ENCODE data around the gene CCNK.

The CCNK gene

DNA sequence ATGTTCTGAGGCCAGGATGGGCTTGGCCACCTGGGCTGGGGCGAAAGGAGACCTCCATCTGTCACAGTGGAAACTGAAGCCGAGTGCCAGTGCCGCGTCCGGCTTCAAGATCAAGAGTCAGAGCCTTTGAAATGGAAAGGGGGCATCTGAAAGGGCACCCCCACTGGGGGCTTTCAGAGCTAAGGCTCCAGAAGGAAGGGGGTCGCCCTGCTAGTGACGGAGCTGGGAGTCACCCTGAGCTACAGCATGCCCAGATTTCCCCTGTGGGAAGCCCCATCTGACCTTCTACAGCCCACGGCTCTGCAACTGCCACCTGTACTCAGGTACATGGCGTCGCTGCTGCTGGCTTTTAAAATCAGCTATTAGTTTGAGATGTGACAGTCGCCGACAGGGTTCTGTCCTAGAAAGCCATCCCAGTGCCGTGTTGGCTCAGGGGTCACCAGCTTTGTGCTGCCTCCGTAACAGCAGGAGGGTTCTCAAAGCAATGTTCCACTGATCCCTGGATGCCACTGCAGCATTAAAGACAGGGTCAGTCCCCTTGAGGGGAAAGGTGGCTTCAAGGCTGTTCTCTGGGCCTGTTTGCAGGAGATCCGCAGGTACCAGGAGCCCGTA is 31.5 kb downstream of the CCNK start:
- no peak overlapping the region for H4K8ac ChIP-seq (ENCODE audit: low read depth, low read length)
- no peaks in the 10 kb centered on the region for H3K79me1 ChIP-seq (ENCODE audit: low read length)
- peaks cover 2% of the 10 kb centered on the region for H3K36me3 ChIP-seq (ENCODE audit: control insufficient read depth, insufficient read depth, low read length)
- H3K56ac ChIP-seq (ENCODE audit: low read length) = no peak overlapping the region
- H2BK120ac ChIP-seq (ENCODE audit: low read depth, low read length) = no peak overlapping the region
- H2BK5ac ChIP-seq (ENCODE audit: low read length) = no peak overlapping the region
- H3K4me2 ChIP-seq (ENCODE audit: low read length) = no peak overlapping the region
- no peaks in the 10 kb centered on the region for H3K79me2 ChIP-seq (ENCODE audit: control insufficient read depth, insufficient read depth, low read length)
- no peaks in the 10 kb centered on the region for H3K4me1 ChIP-seq (ENCODE audit: control insufficient read depth, low read depth, low read length)
- H3K27ac ChIP-seq (ENCODE audit: low read depth, low read length) = no peak overlapping the region
- no CpG with 5 or more reads among the region's 16 CpGs for WGBS (ENCODE audit: extremely low coverage, insufficient coverage, low lambda C conversion rate)
- no peak for DNase-seq
- H3K4ac ChIP-seq (ENCODE audit: low read depth, low read length) = no peak overlapping the region
- no peak overlapping the region for H3K23ac ChIP-seq (ENCODE audit: low read length)
- H3K9ac ChIP-seq (ENCODE audit: low read length) = no peak overlapping the region
- H3K4me3 ChIP-seq (ENCODE audit: low read length) = no peak overlapping the region
- no peaks in the 10 kb centered on the region for H3K27me3 ChIP-seq (ENCODE audit: insufficient read depth, low read length, poor library complexity)
- H3K18ac ChIP-seq (ENCODE audit: low read length) = no peak overlapping the region
- no peak overlapping the region for H4K5ac ChIP-seq (ENCODE audit: low read length)
- H2AK5ac ChIP-seq (ENCODE audit: low read length) = no peak overlapping the region
- no peak overlapping the region for H2BK15ac ChIP-seq (replicated peaks; ENCODE audit: low read depth)

- DNase-seq = no peak
- Histone ChIP-seq H3K79me2 (ENCODE audit: control insufficient read depth, insufficient read depth, low read length) (no peaks in the 10 kb centered on the region), H3K4me3 (ENCODE audit: low read length) (no peak overlapping the region), H3K27ac (ENCODE audit: low read depth, low read length) (no peak overlapping the region), H3K36me3 (ENCODE audit: control insufficient read depth, insufficient read depth, low read length) (peaks cover 2% of the 10 kb centered on the region), H3K9ac (ENCODE audit: low read length) (no peak overlapping the region), H4K8ac (ENCODE audit: low read depth, low read length) (no peak overlapping the region), H3K4ac (ENCODE audit: low read depth, low read length) (no peak overlapping the region), H2BK120ac (ENCODE audit: low read depth, low read length) (no peak overlapping the region), H3K23ac (ENCODE audit: low read length) (no peak overlapping the region), H2BK5ac (ENCODE audit: low read length) (no peak overlapping the region), H3K79me1 (ENCODE audit: low read length) (no peaks in the 10 kb centered on the region), H2BK15ac (replicated peaks; ENCODE audit: low read depth) (no peak overlapping the region), H4K5ac (ENCODE audit: low read length) (no peak overlapping the region), H3K4me2 (ENCODE audit: low read length) (no peak overlapping the region), H3K4me1 (ENCODE audit: control insufficient read depth, low read depth, low read length) (no peaks in the 10 kb centered on the region), H3K18ac (ENCODE audit: low read length) (no peak overlapping the region), H3K56ac (ENCODE audit: low read length) (no peak overlapping the region), H3K27me3 (ENCODE audit: insufficient read depth, low read length, poor library complexity) (no peaks in the 10 kb centered on the region), H2AK5ac (ENCODE audit: low read length) (no peak overlapping the region)
- no CpG with 5 or more reads among the region's 15 CpGs for WGBS (ENCODE audit: extremely low coverage, insufficient coverage, low lambda C conversion rate)
Measured at GRCh38 chr14:99513183-99513694, 32.0 kb downstream of the CCNK start.

GRCh38 chr14:99513946-99514551 is 32.8 kb downstream of the CCNK start:
- no peak for DNase-seq
- no peaks in the 10 kb centered on the region for H3K79me2 ChIP-seq (ENCODE audit: control insufficient read depth, insufficient read depth, low read length)
- no peak overlapping the region for H2AK5ac ChIP-seq (ENCODE audit: low read length)
- H3K23ac ChIP-seq (ENCODE audit: low read length) = no peak overlapping the region
- no peak overlapping the region for H3K4me3 ChIP-seq (ENCODE audit: low read length)
- no peak overlapping the region for H4K8ac ChIP-seq (ENCODE audit: low read depth, low read length)
- no CpG with 5 or more reads among the region's 13 CpGs for WGBS (ENCODE audit: extremely low coverage, insufficient coverage, low lambda C conversion rate)
- H3K27me3 ChIP-seq (ENCODE audit: insufficient read depth, low read length, poor library complexity) = no peaks in the 10 kb centered on the region
- no peak overlapping the region for H2BK5ac ChIP-seq (ENCODE audit: low read length)
- H4K5ac ChIP-seq (ENCODE audit: low read length) = no peak overlapping the region
- no peak overlapping the region for H3K56ac ChIP-seq (ENCODE audit: low read length)
- H3K18ac ChIP-seq (ENCODE audit: low read length) = no peak overlapping the region
- no peak overlapping the region for H3K4ac ChIP-seq (ENCODE audit: low read depth, low read length)
- H3K36me3 ChIP-seq (ENCODE audit: control insufficient read depth, insufficient read depth, low read length) = peaks cover 2% of the 10 kb centered on the region
- H3K4me2 ChIP-seq (ENCODE audit: low read length) = no peak overlapping the region
- no peak overlapping the region for H3K27ac ChIP-seq (ENCODE audit: low read depth, low read length)
- H2BK15ac ChIP-seq (replicated peaks; ENCODE audit: low read depth) = no peak overlapping the region
- H3K9ac ChIP-seq (ENCODE audit: low read length) = no peak overlapping the region
- H2BK120ac ChIP-seq (ENCODE audit: low read depth, low read length) = no peak overlapping the region
- no peaks in the 10 kb centered on the region for H3K79me1 ChIP-seq (ENCODE audit: low read length)
- no peaks in the 10 kb centered on the region for H3K4me1 ChIP-seq (ENCODE audit: control insufficient read depth, low read depth, low read length)

GRCh38 chr14:99514552-99515300 is 33.5 kb downstream of the CCNK start:
- Histone ChIP-seq H3K56ac (ENCODE audit: low read length) (no peak overlapping the region), H3K23ac (ENCODE audit: low read length) (no peak overlapping the region), H3K79me2 (ENCODE audit: control insufficient read depth, insufficient read depth, low read length) (no peaks in the 10 kb centered on the region), H2AK5ac (ENCODE audit: low read length) (no peak overlapping the region), H3K9ac (ENCODE audit: low read length) (no peak overlapping the region), H2BK15ac (replicated peaks; ENCODE audit: low read depth) (no peak overlapping the region), H3K4me1 (ENCODE audit: control insufficient read depth, low read depth, low read length) (no peaks in the 10 kb centered on the region), H3K79me1 (ENCODE audit: low read length) (no peaks in the 10 kb centered on the region), H4K5ac (ENCODE audit: low read length) (no peak overlapping the region), H3K4me3 (ENCODE audit: low read length) (no peak overlapping the region), H3K27ac (ENCODE audit: low read depth, low read length) (no peak overlapping the region), H3K18ac (ENCODE audit: low read length) (no peak overlapping the region), H3K36me3 (ENCODE audit: control insufficient read depth, insufficient read depth, low read length) (no peaks in the 10 kb centered on the region), H4K8ac (ENCODE audit: low read depth, low read length) (no peak overlapping the region), H3K4me2 (ENCODE audit: low read length) (no peak overlapping the region), H3K27me3 (ENCODE audit: insufficient read depth, low read length, poor library complexity) (no peaks in the 10 kb centered on the region), H3K4ac (ENCODE audit: low read depth, low read length) (no peak overlapping the region), H2BK120ac (ENCODE audit: low read depth, low read length) (no peak overlapping the region), H2BK5ac (ENCODE audit: low read length) (no peak overlapping the region)
- no CpG with 5 or more reads among the region's 20 CpGs for WGBS (ENCODE audit: extremely low coverage, insufficient coverage, low lambda C conversion rate)
- DNase-seq = no peak

GRCh38 chr14:99515301-99516155 is 34.3 kb downstream of the CCNK start:
- no CpG with 5 or more reads among the region's 27 CpGs for WGBS (ENCODE audit: extremely low coverage, insufficient coverage, low lambda C conversion rate)
- H3K9ac ChIP-seq (ENCODE audit: low read length) = no peak overlapping the region
- H3K79me1 ChIP-seq (ENCODE audit: low read length) = no peaks in the 10 kb centered on the region
- H3K27me3 ChIP-seq (ENCODE audit: insufficient read depth, low read length, poor library complexity) = no peaks in the 10 kb centered on the region
- no peak overlapping the region for H3K4me2 ChIP-seq (ENCODE audit: low read length)
- no peak overlapping the region for H3K18ac ChIP-seq (ENCODE audit: low read length)
- no peak overlapping the region for H3K4ac ChIP-seq (ENCODE audit: low read depth, low read length)
- no peak overlapping the region for H2BK15ac ChIP-seq (replicated peaks; ENCODE audit: low read depth)
- H3K23ac ChIP-seq (ENCODE audit: low read length) = no peak overlapping the region
- H3K4me3 ChIP-seq (ENCODE audit: low read length) = no peak overlapping the region
- H3K4me1 ChIP-seq (ENCODE audit: control insufficient read depth, low read depth, low read length) = no peaks in the 10 kb centered on the region
- no peaks in the 10 kb centered on the region for H3K79me2 ChIP-seq (ENCODE audit: control insufficient read depth, insufficient read depth, low read length)
- no peak overlapping the region for H2BK5ac ChIP-seq (ENCODE audit: low read length)
- no peak overlapping the region for H3K56ac ChIP-seq (ENCODE audit: low read length)
- H2AK5ac ChIP-seq (ENCODE audit: low read length) = no peak overlapping the region
- H4K5ac ChIP-seq (ENCODE audit: low read length) = no peak overlapping the region
- no peak overlapping the region for H3K27ac ChIP-seq (ENCODE audit: low read depth, low read length)
- DNase-seq = no peak
- H4K8ac ChIP-seq (ENCODE audit: low read depth, low read length) = no peak overlapping the region
- no peaks in the 10 kb centered on the region for H3K36me3 ChIP-seq (ENCODE audit: control insufficient read depth, insufficient read depth, low read length)
- H2BK120ac ChIP-seq (ENCODE audit: low read depth, low read length) = no peak overlapping the region

All from mesendoderm (in vitro differentiated cells).